ENCODE data around the gene SMIM41. TPM values are rescaled to one million over a fixed set of nuclear protein-coding genes. Genes with fewer than 3 reads are reported as not detected.

Gene SMIM41
- total RNA-seq, 1 experiment from 2014 or later, result 0.12 TPM

GRCh38 chr12:52119398-52120254, 40.1 kb downstream of the SMIM41 start:
- no peak for DNase-seq (ENCODE audit: extremely low read depth, low read depth)

- DNase-seq (ENCODE audit: extremely low read depth, low read depth), result no peak
Observed at GRCh38 chr12:52120951-52121823, 41.7 kb downstream of the SMIM41 start.

GRCh38 chr12:52121824-52122539, 42.5 kb downstream of the SMIM41 start:
- peak; percentile 52 for DNase-seq (ENCODE audit: extremely low read depth, low read depth)

- DNase-seq (ENCODE audit: extremely low read depth, low read depth), result no peak
Observed at GRCh38 chr12:52122540-52122871, 43.0 kb downstream of the SMIM41 start.

GRCh38 chr12:52122904-52123303, 43.4 kb downstream of the SMIM41 start:
- DNase-seq (ENCODE audit: extremely low read depth, low read depth), result no peak

GRCh38 chr12:52123487-52124186, 44.1 kb downstream of the SMIM41 start:
- DNase-seq (ENCODE audit: extremely low read depth, low read depth), result no peak

- DNase-seq (ENCODE audit: extremely low read depth, low read depth), result no peak
Observed at GRCh38 chr12:52125476-52125900, 46.0 kb downstream of the SMIM41 start.

GRCh38 chr12:52126050-52126604, 46.6 kb downstream of the SMIM41 start:
- DNase-seq (ENCODE audit: extremely low read depth, low read depth), result no peak

- DNase-seq (ENCODE audit: extremely low read depth, low read depth), result no peak
Observed at GRCh38 chr12:52126605-52127578, 47.4 kb downstream of the SMIM41 start.

GRCh38 chr12:52127683-52128450, 48.4 kb downstream of the SMIM41 start:
- no peak for DNase-seq (ENCODE audit: extremely low read depth, low read depth)

- no peak for DNase-seq (ENCODE audit: extremely low read depth, low read depth)
Observed at GRCh38 chr12:52130711-52131110, 51.2 kb downstream of the SMIM41 start.

- no peak for DNase-seq (ENCODE audit: extremely low read depth, low read depth)
Observed at GRCh38 chr12:52132754-52133161, 53.3 kb downstream of the SMIM41 start.

- no peak for DNase-seq (ENCODE audit: extremely low read depth, low read depth)
Observed at GRCh38 chr12:52137746-52138145, 58.2 kb downstream of the SMIM41 start.

- no peak for DNase-seq (ENCODE audit: extremely low read depth, low read depth)
Observed at GRCh38 chr12:52139147-52139546, 59.6 kb downstream of the SMIM41 start.

- no peak for DNase-seq (ENCODE audit: extremely low read depth, low read depth)
Observed at GRCh38 chr12:52139579-52140062, 60.1 kb downstream of the SMIM41 start.

GRCh38 chr12:52141306-52141705, 61.8 kb downstream of the SMIM41 start:
- DNase-seq (ENCODE audit: extremely low read depth, low read depth), result no peak

- DNase-seq (ENCODE audit: extremely low read depth, low read depth), result no peak
Observed at GRCh38 chr12:52141875-52142274, 62.4 kb downstream of the SMIM41 start.

GRCh38 chr12:52142431-52142830, 62.9 kb downstream of the SMIM41 start:
- DNase-seq (ENCODE audit: extremely low read depth, low read depth), result no peak
